Lower leg skin (tissue), 3 donors: ENCODE data around the gene FAM200C.

Source experiments
- POLR2A ChIP-seq, 2 donors: fragments of 450-650 bp; IDR thresholded peaks; one replicate each; pipeline ENCODE4 v1.6.1; 2016 to 2017; ENCODE audit warnings: antibody characterized with exemption in 2 of 2, mild to moderate bottlenecking in 1 of 2, moderate library complexity in 1 of 2
- TF ChIP-seq, protein P1 (sequence below), 3 donors: fragments of 450-650 bp; IDR thresholded peaks; one replicate each; pipeline ENCODE4 v1.5.1; 2016; ENCODE audit warnings: antibody characterized with exemption in 3 of 3, mild to moderate bottlenecking in 3 of 3, moderate library complexity in 2 of 3

DNA sequence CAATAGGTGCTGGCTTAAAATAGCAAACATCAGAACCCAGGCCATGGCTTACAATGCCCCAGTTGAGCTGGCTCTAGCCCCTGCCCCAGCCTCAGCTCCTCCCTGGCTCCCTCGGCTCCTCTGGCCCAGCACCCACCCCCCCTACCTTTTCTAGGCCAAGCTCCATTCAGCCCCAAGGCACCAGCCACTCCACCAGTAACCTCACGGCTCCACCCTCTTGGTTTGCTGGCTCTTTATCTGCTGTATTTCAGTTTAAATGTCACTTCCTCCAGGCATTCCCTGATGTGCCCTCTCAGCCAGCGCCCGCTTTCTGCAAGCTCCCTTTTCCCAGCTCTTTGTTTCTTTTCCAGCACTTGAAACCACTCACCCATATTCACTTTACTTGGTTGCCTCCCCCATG is 40.0 kb downstream of the FAM200C start:
- TF ChIP-seq, protein P1, sequence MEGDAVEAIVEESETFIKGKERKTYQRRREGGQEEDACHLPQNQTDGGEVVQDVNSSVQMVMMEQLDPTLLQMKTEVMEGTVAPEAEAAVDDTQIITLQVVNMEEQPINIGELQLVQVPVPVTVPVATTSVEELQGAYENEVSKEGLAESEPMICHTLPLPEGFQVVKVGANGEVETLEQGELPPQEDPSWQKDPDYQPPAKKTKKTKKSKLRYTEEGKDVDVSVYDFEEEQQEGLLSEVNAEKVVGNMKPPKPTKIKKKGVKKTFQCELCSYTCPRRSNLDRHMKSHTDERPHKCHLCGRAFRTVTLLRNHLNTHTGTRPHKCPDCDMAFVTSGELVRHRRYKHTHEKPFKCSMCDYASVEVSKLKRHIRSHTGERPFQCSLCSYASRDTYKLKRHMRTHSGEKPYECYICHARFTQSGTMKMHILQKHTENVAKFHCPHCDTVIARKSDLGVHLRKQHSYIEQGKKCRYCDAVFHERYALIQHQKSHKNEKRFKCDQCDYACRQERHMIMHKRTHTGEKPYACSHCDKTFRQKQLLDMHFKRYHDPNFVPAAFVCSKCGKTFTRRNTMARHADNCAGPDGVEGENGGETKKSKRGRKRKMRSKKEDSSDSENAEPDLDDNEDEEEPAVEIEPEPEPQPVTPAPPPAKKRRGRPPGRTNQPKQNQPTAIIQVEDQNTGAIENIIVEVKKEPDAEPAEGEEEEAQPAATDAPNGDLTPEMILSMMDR (IDR thresholded peaks at IDR 0.05), result no peak
- no peak for TF ChIP-seq POLR2A (IDR thresholded peaks at IDR 0.05)
